Colon (tissue), 2 donors: Measurements from ENCODE around the gene ARHGAP33.
"Not testable (repeated sequence)": the region's sequence is repeated elsewhere in the genome, so short reads cannot be mapped to it uniquely, and the experiment has no call there.

ENCODE experiments used
- FAIRE-seq: peaks from 2 replicates; lab custom pipeline; 2012; peaks lifted over from hg19 to GRCh38; lab: Jason Lieb, UNC
- donor health status: control.
- donor health status: control.

Gene ARHGAP33

GRCh38 chr19:35755131-35755549 lies 20.2 kb upstream of the ARHGAP33 start:
- FAIRE-seq: no peak

DNA sequence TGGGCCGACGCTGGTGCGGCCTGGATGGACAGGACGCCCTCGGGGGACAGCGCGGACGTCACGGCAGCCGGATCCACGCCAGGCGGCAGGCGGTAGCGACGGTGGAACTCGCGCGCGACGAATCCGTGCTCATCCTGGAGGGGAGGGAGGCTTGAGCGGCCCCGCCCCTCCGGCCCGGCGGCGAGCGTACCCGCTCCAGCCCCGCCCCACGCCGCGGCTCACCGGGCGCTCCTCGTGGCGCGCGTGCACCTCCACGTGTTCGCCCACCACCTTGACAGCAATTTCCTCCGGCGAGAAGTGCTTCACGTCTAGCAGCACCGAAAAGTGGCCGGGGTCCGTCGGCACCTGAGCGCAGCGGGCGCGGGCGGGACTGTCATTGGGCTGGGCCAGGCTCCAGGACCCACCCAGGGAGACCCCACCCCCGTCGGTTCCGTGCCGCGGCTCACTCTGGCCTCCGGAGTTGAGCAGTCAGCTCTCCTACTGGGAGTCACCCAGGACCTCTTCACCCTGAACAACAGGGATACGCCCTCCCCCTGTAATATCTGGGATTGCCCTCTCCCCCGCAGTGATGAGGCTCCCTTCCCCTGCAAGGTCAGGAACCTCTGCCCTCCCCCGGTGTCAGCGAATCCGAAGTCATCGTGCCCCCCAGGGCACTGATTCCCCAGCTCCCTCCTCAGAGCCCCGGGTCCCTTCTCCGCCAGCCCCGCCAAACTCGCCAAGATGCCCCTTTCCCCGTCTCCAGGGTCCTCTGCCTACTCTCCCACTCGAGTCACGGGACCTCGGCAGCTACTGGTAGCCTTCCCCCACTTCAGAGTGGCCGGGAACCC lies 19.6 kb upstream of the ARHGAP33 start:
- no peak for FAIRE-seq

GRCh38 chr19:35756377-35757230 lies 18.8 kb upstream of the ARHGAP33 start, which contains the start of gene HSPB6:
Gene HSPB6 (minus strand): TSS chr19:35757029. CDS start chr19:35757008, 21 bp downstream.
- FAIRE-seq: no peak

- FAIRE-seq: no peak
Measured at GRCh38 chr19:35757231-35757748, 18.1 kb upstream of the ARHGAP33 start.

DNA sequence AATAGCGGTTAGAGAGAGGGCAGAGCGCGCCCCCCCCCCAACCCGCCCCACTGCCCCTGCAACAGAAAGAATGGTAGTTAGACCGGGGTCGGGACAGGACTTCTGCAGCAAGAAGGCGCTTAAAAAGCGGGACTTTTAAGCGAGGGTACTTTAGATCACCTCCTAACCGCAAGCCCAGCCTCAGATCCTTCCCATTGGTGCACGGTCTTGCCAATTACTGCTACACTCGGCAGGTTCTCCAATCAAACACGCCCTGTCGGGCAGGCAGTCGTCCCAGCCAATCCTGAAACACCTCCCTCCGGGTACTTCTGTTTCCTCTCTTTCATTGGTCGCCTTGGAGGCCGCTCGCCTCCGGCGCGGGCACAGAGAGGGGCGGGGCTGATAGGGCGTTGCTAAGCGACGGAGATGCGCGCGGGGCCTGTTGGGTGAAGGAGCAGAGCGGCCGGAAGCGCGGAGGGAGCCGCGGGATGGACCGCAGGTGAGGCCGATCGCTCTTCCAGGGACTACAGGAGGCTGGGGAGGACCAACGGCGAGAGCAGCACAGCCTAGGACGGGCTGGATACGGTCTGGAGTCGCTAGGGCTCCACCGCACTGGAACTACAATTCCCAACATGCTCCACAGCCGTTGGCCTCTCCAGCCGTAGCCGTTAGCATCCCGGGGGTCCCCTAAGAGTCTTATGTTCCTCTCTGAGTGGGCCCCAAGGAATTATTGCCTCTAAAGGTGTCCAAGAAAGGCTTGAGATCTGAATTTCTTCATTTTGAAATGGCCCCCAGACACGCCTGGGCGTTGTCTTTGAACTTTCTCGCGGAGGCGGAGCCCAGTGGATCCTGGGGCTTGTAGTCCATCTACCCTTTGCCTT lies 17.4 kb upstream of the ARHGAP33 start, which contains the start of gene PROSER3:
PROSER3 (plus strand) TSS at position 428 of the 860 bp plus-strand sequence; CDS start at position 468, 40 bp downstream.
- FAIRE-seq: peak; percentile 76

DNA sequence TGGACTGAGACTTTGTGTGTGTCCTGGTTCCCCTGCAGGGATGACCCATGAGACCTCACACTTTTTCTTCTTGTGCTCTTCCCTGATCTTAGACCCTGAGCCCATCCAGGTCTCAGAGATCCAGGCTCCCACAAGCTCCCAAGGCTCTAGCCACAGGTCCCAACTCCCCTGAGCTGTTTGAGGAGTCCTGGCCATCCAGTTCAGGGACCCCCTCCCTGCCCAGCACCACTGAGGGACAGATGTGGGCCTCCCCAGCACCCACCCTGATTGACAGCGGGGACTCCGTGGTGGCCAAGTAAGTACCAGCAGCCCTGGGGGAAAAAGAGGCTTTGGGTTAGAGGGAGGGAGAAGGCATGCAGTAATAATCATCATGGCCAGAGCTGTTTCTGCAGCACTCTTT lies 15.7 kb upstream of the ARHGAP33 start:
- FAIRE-seq: no peak

GRCh38 chr19:35760711-35761349 lies 14.5 kb upstream of the ARHGAP33 start:
- no peak for FAIRE-seq

DNA sequence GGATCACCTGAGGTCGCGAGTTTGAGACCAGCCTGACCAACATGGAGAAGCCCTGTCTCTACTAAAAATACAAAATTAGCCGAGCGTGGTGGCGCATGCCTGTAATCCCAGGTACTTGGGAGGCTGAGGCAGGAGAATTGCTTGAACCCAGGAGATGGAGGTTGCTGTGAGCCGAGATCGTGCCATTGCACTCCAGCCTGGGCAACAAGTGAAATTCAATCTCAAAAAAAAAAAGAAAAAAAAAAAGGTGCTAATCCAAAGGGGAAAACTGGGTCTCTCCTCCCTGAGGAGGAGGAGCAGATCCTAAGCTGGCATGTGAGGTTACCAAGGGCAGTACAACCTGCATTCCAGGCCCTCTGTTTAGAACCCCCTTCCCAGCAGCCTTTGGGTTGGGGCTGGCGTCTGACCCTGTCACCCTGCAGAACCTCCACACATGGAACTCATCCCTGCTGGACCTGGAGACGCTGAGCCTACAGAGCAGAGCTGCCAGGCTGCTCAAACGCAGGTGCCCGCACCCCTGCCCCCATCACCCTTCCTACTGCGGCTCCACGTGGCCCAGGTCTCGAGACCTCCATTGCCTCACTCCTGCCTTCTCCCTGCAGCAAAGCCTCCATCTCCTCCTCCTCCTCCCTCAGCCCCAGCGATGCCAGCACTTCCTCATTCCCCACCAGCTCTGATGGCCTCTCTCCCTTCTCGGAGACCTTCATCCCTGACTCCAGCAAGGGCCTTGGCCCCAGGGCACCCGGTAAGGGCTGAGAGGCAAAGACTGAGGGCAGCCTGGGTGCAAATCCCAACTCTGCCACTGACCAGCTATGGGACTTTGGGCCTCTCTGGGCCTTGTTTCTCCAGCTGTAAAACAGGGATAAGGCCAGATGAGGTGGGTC lies 10.7 kb upstream of the ARHGAP33 start:
- FAIRE-seq: no peak

GRCh38 chr19:35766571-35767104 lies 8.7 kb upstream of the ARHGAP33 start:
- no peak for FAIRE-seq

DNA sequence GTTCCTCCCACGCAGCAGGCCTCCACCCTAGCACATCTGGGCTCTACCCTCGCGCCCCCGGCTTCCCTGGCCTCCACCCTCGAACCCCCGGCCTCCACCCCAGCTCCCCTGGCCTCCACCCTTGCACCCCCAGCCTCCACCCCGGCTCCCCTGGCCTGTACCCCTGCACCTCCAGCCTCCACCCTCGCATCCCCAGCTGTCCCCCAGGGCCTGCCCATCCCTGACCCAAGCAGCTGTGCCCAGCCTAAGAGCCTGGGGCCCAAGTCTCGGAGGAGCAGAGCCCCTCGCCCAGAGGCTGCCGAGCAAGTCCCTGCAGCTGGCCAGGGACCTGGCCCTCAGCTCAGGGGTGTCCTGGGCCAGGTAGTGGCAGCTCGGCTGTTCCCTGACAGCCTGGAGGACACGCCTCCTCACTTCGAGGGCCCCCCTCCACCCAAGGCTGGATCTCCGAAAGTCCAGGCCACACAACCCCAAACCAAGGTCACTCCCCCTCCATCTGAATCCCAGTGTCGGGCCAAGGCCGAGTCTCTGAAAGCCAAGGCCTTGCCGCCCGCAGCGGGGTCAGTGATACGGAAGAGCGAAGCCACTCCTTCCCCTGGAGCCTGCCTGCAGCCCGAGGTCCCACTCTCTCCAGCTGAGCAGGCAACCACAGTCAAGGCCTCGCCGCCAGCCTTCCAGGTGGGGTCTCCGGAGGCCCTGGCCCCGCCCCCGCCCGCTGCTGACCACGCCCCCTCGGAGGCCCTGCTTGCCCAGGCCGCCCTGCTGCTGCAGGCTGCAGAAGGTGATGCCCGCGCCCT lies 7.9 kb upstream of the ARHGAP33 start:
- no peak for FAIRE-seq

DNA sequence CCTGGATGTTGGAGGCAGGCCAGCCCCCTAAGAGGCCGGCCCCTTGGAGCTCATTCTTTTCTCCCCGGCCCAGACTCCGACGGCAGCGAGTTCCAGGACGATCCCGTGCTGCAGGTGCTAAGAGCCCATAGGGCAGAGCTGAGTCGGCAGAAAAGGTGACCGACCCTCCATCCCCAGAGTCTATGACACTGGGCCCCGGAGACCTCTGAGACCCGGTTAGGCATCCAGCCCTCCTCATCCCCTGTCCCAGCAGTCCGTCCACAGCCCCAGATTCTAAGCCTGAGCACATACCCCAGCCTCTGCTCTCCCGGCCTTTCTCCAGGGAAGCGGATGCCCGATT lies 7.3 kb upstream of the ARHGAP33 start:
- no peak for FAIRE-seq

DNA sequence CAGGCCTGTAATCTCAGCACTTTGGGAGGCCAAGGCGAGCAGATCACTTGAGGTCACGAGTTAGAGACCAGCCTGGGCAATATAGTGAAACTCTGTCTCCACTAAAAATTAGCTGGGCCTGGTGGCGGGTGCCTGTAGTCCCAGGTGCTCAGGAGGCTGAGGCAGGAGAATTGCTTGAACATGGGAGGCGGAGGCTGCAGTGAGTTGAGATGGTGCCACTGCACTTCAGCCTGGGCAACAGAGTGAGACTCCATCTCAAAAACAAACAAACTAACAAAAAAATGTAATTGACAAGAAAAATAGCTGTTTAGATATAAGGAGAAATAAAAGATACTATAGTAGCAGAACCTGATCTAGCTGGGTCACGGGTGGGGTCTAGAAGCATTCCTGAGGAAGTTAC lies 3.0 kb upstream of the ARHGAP33 start:
- FAIRE-seq: not testable (repeated sequence)

GRCh38 chr19:35773020-35773806 lies 2.2 kb upstream of the ARHGAP33 start:
- FAIRE-seq: no peak

DNA sequence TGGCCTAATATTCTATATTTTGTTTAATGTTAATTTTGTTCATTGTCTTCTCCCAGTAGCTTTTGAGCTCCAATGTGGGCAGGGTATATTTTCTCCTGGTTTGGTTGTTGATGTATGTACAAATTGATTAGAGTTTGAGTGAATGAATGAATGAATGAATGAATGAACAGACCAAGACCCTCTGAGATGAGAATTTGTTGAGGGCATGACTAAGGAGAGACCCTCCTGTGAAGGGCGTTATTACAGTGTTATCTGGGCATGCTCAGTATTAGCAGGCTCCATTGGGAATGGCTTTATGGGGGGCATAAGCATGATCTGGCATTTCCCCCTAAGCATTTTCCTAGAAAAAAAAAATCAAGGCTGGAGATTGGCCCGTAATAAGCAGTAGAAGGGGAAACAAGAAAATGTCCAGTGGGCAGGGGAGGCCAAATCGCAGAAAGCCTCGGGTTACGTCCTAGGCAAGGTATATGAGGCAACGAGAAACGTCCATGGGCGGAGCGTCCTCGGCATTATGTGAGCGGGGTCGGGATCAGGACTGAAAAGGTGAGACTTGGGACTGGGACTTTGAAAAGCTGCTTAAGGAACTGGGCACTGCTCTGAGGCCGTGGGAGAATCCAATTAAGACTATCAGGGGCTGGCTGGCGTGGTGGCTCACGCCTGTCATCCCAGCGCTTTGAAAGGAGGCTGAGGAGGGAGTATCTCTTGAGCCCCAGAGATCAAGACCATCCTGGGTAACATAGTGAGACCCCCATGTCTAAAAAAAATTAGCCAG lies 904 bp upstream of the ARHGAP33 start:
- FAIRE-seq: no peak

GRCh38 chr19:35775046-35775297 lies 392 bp upstream of the ARHGAP33 start:
- no peak for FAIRE-seq

- no peak for FAIRE-seq
Measured at GRCh38 chr19:35776102-35776788, 881 bp downstream of the ARHGAP33 start.
